Islet of Langerhans (tissue), 1 donor: ENCODE results near the gene ACE2.
A peak's percentile ranks its signal among the peaks of the same experiment; 100 is the strongest.

Experiments
- FAIRE-seq: peaks from one replicate; lab custom pipeline; 2011; peaks lifted over from hg19 to GRCh38; lab: Jason Lieb, UNC

ACE2 gene

GRCh38 chrX:15574017-15574416 lies 26.7 kb downstream of the ACE2 start:
- no peak for FAIRE-seq

- FAIRE-seq = no peak
These were observed 30.6 kb downstream of the ACE2 start for GRCh38 chrX:15570145-15570544.

DNA sequence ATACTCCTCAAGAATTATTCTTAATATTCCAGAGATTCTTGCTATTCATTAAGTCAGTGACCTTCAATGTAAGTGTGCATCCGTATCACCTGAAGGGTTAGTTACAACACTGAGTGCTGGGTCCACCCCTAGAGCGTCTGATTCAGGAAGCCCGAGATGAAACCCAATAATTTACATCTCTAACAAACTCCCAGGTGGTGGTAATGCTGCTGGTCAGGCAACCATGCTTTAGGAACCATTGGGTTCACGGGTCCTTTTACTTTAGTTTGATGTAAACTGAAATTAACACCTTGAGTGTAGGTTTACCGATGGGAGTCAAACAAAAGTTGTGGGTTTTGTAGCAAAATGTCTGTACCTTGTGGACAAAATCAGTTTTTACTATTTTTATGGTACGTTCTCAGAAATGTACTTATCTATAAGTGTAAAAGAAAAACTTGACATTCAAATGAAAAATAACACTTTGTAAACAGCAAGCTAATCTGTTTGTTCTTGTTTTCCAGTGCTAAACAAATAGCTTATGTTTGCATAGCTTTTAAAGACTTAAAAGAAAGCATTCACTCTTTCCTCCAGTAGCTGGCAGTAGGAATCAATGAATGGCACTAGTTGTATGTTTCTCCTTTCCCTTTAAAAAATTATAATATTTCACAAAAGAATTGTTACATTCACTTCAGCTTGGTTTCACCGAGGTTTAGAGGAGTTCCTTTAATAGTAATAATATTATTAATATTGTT lies 32.7 kb downstream of the ACE2 start:
- FAIRE-seq = peak; percentile 99

DNA sequence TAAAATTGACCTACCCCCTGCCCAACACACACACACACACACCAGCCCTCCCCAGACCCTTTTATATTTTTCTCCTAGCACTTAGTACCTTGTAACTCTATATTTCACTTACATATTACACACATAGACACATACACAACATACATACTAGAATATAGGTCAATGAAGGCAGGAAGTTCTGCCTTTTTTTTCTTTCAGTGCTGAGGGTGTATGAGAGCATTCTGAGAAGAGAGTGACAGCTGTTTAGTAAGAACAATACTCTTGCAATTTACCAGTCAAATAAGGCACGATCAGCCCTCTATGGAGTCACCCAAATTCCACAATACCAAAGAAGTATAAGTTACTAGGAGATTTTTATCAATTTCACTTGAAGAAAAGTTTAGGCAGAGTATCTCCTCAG lies 33.5 kb downstream of the ACE2 start:
- no peak for FAIRE-seq

GRCh38 chrX:15566244-15566643 lies 34.5 kb downstream of the ACE2 start:
- FAIRE-seq = no peak

DNA sequence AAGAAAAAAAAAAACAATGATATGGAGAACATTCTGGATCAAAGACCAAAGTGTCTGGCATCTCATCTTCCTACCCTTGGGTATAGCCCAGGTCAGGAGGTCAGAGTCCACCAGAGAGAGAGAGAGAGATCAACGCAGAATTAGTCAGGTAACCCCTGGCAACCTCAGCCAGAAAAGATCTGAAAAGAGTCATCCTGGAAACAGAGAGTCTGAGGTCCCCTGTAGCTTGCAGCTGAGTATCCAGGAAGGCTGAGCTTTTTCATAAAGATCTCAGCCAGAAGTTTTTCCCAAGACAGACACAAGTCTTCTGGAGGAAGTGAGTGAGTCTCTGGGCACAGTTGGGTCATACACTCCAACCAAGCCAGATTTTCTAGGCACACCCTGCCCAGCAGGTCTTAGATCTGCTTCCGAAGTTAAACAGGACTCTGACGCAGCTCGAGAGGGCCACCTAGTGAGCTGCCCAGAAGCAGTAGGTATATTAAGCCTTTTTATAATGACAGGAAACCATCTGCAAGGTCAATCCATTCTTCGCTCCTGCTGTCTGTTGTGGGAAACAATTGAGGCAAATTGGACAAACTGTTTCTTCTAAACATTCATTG lies 35.7 kb downstream of the ACE2 start:
- peak; percentile 93 for FAIRE-seq

- FAIRE-seq = no peak
These were observed 37.7 kb downstream of the ACE2 start for GRCh38 chrX:15563056-15563455.

- no peak for FAIRE-seq
These were observed 39.8 kb downstream of the ACE2 start for GRCh38 chrX:15560924-15561323.

- no peak for FAIRE-seq
These were observed 41.5 kb downstream of the ACE2 start for GRCh38 chrX:15559227-15559626.

DNA sequence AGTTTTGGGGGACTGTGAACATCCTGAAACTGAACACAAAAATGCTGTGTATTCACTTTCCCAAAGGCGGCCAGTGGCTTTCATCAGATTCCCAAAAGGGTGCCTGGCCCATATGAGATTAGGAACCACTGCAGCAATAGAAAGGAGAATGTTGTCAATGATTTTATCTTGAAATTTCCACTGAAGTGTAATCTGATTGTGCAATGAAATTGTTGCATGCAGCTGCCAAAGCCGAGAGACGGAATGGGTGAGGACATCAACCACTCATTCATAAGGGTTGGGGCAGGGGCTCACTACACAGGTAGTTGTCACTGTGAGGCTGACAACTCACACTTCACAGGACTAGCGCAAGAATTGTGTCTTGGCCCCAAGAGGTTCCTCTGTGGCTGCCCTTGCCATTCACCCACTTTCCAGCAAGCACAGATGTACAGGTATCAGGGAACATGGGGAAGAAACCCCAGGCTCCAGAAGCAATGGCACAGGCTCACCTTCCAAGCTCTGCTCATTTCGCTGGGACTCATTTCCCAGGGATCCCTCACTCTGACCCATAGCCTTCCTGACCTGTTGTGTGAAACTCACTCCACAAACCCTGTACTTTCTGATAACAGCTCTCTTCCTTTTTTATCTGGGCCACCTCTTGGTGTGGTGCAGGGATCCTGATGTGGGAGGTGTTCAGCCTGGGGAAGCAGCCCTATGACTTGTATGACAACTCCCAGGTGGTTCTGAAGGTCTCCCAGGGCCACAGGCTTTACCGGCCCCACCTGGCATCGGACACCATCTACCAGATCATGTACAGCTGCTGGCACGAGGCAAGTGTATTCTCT lies 51.4 kb downstream of the ACE2 start:
- FAIRE-seq = no peak

DNA sequence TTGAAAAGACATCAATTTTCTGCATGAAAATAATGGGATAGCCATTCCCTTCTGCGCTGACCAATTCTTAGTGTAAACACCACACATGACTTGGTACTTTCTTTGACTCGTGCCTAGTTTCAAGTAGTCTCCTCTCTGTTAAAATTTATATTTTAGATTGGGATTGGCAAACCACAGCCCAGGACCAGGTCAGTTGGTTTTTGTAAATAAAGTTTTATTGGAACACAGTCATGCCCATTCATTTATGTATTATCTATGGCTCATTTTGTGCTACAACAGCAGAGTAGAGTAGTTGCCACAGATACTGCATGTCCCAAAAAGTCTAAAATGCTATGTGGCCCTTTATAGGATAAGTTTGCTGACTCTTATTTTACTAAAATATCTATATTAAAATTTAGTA lies 53.4 kb downstream of the ACE2 start:
- no peak for FAIRE-seq

DNA sequence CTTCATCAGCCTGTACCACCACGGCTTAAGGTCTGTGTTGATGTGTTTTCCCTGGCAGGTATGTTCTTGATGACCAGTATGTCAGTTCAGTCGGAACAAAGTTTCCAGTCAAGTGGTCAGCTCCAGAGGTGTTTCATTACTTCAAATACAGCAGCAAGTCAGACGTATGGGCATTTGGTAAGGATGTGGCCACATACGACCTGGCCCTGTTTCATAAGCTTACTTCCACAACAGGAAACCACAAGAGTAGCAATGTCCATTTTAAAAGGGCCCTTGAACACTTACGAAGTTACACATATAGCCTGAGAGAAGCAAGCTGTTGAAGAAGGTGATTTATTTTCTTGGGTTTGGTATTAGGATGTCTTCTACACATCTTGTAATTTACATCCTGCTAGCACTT lies 54.0 kb downstream of the ACE2 start:
- FAIRE-seq = no peak

- FAIRE-seq = no peak
These were observed 70.4 kb downstream of the ACE2 start for GRCh38 chrX:15530318-15530717.

- no peak for FAIRE-seq
These were observed 71.6 kb downstream of the ACE2 start for GRCh38 chrX:15529165-15529564.

DNA sequence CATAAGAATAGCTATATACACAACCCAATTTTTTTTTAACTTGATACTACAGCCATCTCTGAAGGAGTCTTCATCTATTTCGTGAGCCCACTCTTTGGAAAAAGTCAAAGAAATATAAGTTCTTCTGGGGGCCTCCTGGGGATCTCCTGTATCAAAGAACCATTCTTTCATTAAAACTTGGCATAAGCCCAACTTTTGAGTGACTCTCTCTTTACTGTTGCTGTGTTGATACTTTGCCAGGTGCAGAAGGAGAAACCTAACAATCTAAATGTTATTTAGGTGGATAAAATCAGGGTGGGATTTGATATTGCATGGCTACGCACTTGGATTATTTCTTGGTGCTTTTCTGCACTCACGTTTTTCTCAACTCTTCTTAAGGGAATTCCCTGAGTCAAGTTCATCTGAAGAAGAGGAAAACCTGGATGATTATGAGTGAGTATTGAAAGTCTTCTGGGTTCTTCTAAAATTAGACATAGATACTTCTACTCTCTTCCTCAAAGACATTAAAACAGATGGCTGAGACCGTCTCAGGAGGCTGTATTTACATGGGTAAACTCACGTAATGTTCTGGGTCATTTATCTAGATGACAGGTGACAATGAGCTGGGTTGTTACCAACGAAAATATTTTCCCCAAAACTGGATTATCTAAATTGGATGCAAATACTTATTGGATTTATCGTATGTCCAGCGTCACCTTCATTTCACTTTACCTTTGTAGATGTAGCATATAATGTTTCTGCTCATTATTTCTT lies 74.9 kb downstream of the ACE2 start:
- FAIRE-seq = no peak

- peak; percentile 76 for FAIRE-seq
These were observed 76.3 kb downstream of the ACE2 start for GRCh38 chrX:15524417-15524816.

- FAIRE-seq = no peak
These were observed 77.7 kb downstream of the ACE2 start for GRCh38 chrX:15523088-15523487.

GRCh38 chrX:15522464-15522863 lies 78.3 kb downstream of the ACE2 start:
- FAIRE-seq = no peak

- FAIRE-seq = no peak
These were observed 84.8 kb downstream of the ACE2 start for GRCh38 chrX:15515931-15516330.

DNA sequence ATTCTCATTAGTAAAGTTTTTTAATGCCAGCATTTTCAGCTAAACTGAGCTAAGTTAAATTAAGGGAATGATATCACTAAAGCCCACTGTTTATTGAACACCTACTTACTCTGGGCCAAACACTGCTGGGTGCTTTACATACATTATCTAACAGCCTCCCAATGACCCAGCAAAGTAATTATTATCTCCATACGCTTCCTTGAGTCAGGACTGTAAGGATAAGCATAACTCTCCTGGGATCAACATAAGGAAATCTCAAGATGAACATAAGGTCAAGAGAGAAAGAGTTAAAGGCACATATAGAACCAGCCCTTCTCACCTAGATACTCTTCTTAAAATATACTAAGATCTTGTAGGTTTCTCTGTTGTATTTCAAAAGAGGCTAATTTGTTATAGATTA lies 86.5 kb downstream of the ACE2 start:
- no peak for FAIRE-seq

- no peak for FAIRE-seq
These were observed 88.3 kb downstream of the ACE2 start for GRCh38 chrX:15512401-15512965.

GRCh38 chrX:15511563-15511962 lies 89.2 kb downstream of the ACE2 start:
- FAIRE-seq = no peak
